HG03060 (cell line): ENCODE results near the gene CDH22.

ENCODE experiments used
- ATAC-seq: cut with Tn5 transposase; IDR thresholded peaks from one replicate; pipeline ENCODE4 v1.9.1; 2021; ENCODE audit warnings: low read depth, moderate number of reproducible peaks; ENCODE audit not compliant: unreplicated experiment

CDH22 gene

DNA sequence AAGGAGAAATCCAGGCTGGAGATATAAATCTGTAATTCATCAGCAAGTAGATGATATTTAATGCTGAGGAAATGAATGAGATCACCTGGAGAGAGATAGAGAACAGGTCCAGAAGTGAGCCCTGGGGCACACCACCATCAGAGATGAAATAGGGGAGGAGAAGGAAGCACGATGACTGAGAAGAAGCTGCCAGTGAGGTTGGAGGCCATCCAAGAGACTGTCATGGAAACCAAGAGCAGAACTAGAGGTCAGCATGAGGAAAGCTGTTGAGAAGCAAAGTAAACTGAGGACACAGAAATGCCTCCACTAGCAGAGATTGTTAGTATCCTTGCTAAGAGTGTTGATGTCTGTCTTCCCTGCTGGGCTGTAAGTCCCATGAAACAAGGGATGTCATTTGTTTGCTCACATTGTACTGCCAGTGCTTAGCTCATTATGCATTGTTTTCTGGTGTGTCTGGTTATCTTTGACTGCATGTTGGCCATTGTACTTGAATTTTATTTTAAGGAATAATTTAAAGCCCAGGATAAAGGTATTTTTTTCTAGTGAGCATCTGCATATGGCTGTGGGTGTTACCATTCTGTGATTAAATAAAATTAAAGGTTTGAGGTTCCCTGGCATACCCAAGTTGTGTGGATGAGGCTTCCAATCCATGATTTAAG lies 35.8 kb downstream of the CDH22 start:
- no peak for ATAC-seq

DNA sequence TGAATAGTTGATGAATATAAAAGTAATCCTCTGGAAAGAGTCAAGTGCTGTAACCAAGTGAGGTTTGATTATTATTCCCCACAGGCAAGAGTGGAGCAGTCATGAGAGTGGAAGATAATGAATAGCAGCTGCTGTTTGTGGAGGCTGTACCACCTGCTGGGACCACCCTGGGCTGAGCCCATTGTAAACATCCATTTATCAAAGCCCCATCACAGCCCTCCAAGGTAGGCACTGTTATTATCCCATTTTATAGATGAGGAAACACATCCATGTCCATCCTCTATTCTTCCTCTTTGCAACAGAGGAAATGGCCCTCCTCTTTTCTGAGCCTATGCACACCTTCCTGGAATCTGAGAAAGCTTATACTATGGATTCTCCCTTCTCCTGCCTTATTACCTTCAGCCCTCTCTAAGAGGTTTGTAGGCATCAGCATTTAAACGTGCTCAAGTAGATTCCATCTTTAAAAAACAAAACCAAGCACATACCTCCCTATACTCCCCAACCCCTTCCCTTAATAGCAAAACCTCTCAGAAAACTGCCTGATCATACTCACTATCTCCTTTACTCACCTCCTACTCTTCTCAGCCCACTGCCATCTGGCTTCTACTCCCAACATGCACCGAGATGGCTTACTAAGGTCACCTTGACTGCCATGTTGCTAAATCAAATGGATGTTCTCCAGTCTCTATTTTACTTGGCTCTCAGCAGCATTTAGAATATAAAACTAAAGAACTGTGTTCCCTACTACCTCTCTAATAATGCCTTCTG lies 37.1 kb downstream of the CDH22 start:
- ATAC-seq, result no peak

DNA sequence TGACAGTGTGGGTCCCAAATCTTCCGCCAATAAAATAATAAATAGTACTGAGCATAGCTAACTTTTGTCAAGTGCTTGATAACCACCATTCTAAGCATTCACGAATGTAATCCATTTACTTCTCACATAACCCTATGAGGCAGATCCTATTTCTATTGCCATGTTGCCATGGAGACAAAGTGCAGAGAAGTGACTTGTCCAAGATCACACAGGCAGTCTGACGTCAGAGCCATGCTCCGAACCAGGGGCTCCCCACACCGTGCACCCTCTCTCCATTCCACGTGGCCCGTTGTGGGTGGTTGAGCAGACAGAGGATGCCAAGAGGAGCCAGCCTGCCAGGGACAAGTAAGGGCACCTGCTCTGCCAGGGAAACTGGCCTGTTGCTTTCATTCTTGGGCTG lies 38.9 kb downstream of the CDH22 start:
- ATAC-seq, result no peak

DNA sequence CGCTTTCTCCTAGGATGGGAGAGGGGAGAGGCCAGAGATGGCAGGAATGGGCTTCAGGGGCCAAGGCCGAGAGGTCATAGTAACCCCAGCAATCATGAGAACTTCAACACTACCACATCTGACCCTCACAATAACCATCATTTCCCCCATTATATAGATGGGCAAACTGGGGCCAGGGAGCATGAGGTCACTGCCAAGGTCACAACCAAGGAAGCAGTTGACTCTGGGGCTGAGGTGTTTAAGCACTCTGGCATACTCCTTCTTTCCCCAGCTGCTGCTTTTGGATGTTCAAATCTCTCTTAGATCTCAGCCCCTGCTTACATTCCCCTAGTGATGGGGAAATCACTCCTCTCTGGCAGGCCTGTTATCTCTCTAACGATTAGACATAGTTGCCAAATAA lies 39.6 kb downstream of the CDH22 start:
- no peak for ATAC-seq

DNA sequence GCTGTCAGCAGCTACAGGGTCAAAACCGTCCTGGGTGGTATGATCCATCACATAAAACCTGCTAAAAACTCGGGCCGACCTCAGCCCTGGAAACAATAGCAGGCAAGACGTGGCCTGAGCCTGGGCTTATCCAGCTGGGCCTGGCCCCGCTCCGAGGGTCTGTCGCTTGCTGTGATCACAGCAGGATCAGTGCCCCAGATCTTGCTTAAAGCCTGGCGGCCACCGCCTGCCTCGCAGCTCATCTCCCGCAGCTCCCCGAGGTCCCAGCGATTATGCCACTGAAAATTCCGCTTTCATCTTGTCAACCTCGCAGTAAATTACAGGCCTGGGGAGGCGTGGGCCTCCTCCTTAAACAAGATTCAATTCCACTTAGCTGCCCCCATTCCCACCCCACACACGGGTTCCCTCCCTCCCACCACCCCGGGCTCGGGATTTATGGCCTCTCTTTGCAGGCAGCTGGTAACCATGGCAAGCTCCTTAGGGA lies 40.1 kb downstream of the CDH22 start:
- no peak for ATAC-seq

DNA sequence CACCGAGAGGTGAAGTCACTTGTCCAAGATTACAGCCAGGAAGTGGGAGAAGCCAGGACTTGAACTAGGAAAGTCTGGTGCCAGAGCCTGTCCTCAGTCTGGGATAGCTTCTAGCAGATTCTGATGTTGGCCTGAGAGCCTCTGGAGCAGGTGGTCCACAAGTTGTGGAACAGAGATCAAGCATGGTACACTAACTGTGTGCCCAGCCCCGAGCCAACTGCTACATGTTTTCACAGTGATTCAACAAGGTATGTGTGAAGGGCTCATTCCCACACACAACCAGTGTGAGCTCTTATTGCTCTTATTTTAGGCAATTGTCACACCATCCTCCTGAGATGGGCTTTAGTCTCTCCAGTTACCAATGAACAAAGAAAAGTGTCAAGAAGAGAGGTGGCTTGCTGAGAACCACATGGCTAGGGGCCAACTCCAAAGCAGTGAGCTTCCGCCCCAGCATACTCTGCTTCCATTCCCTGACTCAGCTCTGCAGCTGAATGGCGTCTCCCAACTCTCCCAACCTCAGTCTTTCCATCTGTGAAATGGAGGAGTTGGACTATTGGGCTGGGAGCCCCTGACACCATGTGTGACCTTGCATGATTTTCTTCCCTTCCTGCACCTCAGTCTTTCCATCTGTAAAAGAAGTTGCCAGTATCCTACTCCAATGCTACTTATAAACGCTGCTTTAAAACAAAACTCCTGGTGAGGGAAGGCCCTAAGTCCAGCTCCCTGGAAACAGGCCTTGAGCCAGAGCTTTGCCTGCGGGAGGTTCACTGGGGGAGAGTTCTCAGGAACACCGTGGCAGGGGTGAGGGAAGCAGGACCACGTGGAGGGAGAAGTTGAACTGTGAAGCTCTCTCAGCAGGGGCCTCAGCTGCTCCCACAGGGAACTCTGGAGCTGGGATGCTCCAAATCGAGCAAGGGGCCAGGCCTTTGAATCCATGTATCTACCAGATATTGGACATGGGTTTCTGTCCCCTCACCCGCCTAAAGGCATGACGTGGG lies 40.9 kb downstream of the CDH22 start:
- no peak for ATAC-seq

DNA sequence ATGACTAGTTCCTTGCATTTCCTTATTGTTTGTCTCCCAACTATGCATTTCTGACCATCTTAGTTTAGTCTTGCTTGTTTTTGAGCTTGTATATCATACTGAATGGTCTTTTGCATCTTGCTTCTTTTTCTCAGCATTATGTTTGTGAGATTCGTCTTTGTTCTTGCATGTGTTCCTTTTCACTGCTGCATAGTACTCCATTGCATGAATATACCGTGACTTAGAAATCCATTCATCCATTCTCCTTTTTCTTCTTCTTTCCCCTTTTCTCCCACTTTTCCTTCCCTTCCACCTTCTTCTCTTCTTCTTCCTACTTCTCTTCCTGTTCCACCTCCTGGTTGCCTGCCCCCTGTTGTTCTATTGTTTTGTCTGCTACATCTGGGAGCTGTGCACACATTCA lies 42.8 kb downstream of the CDH22 start:
- ATAC-seq, result no peak

DNA sequence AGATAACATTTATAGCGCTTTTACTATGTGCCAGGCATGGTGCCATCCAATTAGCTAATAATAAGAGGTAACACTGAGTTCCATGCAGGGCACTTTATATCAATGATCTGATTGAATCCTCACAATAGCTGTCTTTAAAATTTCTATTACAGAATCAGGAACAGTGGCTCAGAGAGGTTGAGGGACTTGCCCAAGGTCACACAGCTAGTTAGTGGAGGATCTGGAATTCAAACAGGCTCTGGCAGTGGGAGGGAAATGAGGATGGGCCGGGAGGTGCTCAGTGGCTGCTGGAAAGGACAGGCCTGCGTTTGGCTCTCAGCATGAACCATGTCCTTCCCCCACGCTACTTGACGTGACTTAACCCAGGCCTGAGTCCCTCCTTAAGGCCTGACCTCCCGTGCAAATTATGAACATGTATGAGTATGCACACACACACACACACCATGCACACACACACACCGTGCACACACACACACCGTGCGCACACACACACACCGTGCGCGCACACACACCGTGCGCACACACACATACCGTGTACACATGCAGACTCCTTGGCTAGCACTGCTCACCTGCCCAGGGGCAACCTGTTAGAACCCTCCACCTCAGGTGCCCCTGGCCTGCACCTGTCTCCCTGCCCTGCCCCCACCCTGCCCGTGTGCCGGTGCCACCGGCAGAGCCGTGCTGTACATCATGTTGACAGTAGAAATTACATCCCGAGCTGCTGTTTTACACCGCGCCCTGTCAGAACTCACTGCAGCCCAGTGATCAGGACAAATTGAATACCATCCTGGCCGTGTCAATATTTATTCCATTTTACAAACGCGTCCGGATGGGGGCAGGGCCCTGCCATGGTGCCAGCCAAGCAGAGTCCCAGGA lies 43.7 kb downstream of the CDH22 start:
- no peak for ATAC-seq

DNA sequence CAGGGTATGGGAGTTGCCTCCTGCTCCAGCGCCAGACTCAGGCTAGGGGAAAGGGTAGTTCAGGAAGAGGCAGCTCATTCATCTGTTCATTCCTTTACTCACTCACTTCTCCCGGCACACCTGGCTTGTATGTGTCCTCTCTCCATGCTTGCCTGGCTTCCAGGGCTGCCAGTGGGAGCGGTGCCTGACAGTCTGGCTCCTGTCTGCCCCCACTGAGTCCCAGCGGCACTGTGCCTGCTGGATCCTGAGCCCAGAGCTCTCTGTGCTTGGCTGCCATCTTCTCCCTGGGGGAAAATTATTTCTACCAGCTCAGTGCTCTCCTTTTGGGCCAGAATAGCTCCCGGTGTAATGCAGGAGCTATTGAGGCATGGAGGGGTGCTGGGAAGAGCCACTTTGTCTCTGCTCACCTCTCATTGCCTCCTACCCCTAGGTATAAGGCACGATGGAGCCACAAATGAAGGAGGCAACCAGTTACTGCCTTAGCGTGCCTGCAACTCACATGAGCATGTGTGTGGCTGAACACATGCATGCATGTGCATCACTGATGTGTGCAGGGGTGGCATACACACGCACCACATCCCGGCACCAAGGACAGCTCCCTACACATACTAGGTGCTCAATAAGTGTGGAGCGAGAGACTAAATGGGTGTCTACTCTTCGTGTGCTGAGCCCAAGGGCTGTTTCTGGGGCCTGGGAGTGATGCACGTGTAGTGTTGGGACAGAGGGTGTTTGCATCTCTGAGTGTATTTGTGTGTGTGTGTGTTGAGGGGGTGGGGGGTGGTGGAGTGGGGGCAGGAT lies 46.6 kb downstream of the CDH22 start:
- no peak for ATAC-seq

DNA sequence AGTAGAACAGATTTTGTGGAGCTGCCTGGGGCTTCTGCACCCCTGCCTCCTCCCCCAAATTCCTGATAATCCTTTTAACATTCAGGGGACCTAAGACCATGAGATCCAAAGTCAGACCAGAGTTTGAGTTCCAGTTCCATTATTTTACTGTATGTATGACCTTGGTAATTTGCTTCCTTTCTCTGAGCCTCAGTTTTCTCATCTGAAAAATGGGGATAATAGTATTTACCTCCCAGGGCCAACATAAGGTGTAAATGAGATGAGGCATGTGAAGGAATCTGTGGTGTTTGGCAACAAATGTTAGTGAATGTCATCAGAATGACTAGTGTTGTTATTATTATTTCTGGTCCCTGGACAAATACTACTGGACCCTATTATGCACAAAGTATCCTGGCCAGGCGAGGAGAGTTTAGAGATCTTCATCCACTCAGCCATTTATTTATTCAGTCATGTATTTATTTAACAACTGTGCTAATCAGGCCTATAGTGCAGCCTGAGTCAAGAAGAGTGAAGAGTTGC lies 47.3 kb downstream of the CDH22 start:
- no peak for ATAC-seq

DNA sequence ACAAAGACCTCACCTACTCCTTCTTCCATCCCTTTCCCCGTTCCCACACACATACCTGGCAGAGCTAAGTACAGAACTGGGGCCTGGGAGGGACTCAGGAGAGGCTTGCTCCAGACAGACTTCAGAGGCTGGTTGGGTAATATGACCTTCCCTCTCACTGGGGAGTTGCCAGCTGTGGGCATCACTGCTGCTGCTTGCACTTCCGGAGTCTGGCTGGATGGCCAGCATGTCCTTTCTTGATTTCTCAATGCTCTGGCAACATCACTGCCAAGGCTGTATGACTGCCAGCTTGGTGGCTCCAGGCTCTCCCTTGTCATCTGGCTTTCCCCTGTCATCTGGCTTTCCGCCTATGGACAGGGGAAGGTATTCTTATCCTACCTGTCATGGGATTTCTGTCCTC lies 47.8 kb downstream of the CDH22 start:
- no peak for ATAC-seq

DNA sequence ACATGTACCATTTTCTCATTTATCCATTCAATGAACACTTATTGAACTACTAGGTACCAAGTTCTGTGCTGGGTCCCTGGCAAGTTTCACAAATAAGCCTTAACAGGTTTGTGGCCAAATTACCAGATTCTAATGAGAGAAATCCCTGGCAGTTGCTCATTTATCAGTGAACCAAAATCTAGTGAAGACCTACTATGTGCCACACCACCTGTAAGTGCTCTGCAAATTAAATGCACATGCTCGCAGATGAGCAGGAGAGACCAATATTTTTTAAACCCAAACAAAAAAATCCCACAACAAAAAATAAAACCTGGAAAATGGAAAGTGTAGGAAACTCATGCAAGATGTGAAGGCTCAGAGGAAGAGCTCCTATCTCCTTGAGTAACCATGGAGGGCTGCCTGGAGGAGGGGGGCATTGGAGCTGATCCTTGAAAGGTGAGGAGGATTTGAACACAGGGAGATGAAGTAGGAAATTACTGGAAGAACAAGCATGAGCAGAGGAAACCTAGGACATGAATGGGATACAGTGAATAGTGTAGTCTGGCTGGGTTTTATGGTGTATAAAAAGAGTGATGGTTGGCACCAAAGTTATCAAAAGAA lies 48.9 kb downstream of the CDH22 start:
- ATAC-seq, result no peak

DNA sequence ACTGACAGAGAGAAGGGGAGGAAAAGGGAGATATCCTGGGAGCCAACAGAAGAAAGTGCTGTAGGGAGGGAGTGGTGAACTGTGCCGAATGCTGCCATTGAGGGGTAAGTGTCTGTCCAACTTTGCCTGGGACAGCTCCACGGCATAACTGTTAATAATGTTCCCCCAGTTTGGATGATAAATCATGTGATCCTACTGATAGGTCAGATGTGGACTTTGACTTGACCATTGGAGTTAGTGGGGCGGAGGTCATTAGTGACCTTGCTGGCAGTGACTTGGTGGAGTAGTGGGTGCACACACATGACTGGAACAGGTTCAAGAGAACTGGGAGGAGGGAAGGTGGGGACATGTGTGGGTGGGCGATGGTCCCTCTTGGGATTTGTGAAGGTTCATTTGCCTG lies 50.4 kb downstream of the CDH22 start:
- ATAC-seq, result no peak

DNA sequence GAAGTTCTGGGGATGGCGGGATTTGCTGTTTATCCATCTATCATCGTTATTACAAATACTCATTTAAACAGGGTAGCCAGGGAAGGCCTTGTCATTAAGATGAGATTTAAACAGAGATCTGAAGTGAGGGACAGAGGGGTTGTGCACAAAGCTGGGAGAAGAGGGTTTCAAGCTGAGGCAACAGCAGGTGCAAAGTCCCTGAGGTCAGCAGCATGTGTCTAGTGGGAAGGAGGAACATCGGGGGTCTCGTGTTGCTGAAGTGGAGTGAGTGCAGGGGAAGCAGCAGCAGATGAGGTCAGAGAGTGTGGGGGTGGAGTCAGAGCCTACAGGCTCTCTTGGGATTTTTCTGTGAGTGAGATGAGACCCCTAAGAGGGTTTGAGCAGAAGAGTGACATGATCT lies 52.0 kb downstream of the CDH22 start:
- no peak for ATAC-seq

DNA sequence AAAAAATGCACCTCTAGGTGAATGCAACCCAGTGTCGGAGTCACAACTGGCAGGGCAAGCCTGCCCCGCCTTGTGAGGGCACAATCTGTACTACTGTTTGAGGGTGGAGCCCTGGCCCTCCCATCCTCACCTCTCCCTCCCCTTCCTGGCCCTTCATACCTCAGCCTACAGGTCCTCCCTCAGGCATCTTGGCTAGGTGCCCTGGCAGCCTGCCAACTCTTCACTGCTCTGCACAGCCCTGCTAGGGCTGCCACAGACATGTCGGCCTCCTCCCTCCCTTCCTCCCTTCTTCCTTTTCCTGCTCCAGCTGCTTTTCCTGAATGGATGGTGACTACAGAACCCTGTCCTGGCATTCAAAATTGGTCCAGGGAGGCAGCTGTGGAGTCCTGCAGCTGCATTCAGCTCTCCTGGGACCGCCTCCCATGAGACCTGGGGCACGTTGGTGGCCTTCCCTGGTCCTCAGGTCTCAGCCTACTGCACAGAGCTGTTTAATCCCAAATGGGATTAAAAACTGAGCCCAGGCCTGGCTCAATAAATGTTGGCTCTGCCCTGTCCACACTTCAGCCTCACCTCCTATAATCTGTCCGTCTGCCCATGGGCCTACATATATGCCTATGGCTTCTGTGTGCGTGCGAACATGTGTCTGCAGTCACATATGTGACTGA lies 52.7 kb downstream of the CDH22 start:
- no peak for ATAC-seq

DNA sequence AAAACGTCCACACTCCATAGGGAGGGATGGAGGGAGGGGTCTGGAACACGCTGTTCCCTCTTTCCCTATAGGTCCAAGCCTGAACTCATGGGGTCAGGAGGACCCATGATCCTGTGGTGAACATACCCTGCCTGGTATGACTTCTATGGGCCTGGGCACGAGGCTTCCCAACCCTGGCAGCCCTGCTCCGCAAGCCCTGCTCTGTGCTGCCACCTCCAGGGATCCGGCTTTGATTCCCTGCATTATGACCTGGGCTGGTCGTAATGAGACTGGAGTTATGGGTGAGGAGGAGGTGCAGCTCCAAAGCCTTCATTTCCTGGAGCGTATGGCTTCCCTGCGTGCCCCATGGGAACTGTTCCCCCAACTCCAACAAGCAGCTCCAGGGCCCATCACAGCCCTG lies 54.9 kb downstream of the CDH22 start:
- no peak for ATAC-seq

DNA sequence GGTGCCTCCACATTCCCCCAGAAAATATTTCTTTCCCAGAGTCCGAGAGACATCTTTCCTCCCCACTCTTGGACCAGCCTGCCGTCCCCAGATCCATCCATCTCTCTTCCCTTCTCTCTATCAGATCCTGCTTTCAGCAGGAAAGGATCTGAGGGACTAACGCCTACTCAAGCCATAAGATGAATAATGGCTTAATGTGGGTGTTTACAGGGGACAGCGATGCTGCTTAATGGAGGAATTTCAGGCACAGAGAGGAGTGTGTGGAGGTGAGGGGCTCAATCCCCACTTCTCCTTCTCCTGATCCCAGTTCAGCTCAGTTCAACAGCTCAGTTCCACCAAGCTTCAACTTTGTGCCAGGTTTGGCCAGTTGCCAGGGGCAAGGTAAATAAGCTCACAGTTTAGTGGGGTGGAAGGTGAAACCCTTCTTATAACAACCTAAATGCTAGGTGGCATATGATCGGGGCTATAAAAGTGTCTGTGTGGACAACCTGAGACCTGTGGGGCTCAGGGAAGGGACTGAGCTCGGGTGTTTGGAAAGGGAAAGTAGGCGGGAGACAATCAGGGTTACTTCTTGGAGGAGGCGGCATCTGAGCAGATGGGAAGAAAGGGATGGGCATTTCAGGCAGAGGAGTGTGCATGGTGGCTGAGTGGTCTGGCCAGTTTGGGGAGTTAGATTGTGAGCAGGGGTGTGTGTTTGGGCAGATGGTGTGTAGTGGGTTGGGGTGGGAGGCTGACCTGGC lies 55.8 kb downstream of the CDH22 start:
- no peak for ATAC-seq
